ENCODE measurements around the gene COL4A2.

The COL4A2 gene

DNA sequence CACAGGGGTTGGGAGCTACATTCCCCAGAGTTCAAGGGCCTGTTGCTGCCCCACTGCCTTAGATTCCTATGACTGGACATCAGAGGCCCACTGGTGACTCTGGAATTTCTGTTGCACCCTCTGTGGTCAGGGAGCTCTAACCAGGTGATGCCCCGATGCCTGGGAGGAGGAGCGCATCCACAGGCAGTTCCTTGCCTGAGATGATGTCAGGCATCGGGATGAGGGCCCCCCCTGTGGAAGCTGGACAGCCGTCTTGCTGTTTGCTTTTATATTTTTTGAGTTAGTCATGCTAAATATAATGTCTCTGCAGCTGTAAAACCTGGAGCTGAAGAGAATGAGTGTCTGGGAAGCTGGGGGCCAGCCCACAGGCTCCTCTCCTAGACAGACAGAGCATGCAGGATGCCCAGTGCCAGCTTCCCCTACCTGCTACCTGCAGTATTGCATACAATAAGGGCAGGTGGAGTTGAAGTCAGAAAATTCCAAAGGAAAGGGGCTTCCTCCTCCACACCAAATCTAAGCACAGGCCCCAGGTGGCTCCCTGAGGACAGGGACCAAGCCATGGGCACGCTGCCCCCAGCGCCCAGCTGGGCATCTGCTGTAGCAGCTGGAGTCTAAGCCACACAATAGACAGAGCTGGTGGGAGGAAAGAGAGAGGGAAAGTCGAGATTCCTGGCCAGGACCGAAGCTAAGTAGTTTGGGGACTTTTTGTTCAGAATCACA lies 16.2 kb downstream of the COL4A2 start:
- DNase-seq: no peak

DNA sequence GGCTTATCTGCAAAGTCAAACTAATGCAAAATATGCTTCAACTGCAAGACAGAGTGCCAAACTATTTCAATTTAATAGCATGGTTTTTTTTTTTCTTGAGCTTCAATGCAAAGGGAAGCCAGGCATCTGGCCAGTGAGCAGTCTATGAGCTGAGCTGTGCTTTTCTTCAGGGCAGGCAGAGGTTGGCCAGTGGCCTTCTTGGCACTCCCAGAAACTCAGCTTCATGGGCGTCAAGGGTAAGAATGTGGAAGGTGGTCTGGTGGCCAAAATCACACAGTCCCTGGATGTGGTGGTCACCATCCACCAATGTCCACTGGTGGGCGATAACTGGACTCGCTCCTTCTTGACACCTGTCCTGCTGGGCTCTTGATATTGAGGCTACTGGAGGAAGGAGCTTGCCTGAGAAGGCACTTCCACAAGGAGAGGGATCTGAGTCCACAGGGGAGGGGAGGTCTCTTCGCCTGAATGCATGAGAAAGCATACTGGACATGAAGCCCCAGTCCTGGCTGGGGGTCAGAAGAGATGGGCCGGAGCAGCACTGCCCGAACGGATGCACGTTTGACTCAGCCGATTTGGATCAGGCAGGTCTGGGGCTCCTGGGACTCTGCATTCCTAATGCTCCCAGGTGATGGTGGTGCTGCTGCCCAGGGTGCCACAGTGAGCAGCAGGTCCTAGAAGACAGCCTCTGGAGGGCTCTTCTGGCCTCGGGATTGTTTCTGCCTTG lies 17.1 kb downstream of the COL4A2 start:
- DNase-seq: no peak

DNA sequence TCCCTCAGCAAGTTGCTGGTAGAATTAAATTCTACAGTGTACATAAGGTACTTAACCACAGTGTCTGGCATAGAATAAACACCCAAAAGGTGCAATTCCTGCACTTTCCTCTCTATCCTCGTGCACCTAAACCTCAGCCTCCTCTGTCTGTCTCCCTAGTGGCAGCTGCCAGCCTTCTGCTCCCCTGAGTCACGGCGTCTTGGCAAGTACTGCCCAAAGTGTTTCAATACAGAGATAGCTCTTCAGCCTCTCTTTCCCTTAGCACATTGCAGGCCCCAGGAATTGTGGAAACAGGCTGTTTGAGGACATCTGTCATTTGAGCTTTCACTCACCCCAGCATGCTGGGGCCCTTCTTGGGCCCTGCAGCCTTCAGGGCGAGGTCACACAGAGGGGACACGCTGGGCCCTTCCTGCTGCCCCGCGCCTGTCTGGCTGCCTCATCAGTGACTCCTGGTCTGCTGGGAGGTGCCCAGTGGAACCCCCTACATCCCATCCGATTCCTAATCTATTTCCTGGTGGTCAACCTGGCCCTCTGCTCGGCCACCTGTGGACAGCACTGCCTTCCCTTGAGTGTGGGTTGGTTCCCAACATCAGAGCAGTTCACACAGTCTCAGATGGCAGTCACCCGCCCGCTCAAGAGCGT lies 19.3 kb downstream of the COL4A2 start:
- DNase-seq: no peak

DNA sequence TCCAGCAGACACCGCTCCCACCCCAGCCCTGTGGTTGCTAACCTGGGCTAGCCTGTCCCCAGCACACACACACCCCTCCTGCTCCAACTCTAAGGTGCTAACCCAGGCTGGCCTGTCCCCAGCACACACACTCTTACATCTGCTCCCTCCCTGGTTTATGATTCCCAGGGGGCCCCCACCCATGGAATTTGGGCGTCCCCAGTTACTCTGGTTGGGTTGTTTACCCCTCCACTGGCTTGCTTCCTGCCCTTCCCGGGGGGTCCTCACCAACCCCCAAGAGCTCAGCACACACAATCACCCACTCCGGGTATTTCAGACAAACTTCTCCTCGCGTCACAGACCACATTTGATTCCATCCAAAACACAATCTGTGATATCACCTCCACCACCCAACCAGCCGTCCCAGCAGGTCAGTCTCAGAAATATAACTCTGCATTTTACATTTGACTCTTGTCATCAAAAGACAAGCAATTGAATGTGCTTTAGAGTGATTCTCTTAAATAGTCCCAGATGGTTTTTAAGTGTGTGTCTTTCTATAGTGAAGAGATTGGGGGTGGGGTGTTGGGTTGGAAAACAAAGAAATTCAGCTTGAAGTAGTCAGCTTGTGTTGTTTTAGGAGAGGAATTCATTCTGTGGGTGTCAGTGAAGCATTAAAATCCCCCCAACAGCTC lies 20.1 kb downstream of the COL4A2 start:
- DNase-seq: no peak

DNA sequence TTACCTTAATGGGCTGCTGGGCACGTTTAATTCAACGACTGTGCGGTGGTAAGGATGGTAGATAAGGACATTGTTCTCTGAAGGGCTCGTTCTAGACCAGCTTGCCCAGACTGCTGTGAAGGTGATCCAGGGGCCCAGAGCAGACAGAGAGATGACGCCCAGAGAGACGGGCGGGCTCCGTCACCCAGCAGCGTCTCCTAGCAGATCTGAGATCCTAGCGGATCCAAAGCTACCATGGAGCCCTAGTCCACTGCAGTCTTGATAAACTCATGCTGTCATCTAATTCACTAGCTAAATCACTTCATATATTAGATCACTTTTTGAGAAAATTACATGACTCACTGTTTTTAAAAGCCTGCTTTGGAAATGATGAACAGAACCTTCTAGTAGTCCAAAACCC lies 21.5 kb downstream of the COL4A2 start:
- no peak for DNase-seq

DNA sequence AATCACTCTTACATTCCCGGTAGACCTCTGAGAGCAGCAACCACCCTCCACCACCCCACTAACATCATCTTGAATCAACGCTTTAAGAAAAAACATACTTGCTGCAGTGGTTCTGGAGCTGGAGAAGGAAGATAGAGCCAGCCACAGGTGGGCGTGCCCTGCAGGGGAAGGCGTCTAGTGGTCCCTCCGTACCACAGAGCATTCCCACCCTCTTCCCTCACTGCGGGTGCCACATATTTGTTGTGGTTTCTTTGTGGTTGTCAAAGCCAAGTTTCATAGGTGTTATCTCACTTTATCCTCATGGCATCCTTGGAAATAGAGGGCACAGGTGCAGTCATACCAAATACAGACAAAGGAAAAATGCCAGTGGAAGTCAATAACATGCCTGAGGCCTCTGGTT lies 22.2 kb downstream of the COL4A2 start:
- no peak for DNase-seq

DNA sequence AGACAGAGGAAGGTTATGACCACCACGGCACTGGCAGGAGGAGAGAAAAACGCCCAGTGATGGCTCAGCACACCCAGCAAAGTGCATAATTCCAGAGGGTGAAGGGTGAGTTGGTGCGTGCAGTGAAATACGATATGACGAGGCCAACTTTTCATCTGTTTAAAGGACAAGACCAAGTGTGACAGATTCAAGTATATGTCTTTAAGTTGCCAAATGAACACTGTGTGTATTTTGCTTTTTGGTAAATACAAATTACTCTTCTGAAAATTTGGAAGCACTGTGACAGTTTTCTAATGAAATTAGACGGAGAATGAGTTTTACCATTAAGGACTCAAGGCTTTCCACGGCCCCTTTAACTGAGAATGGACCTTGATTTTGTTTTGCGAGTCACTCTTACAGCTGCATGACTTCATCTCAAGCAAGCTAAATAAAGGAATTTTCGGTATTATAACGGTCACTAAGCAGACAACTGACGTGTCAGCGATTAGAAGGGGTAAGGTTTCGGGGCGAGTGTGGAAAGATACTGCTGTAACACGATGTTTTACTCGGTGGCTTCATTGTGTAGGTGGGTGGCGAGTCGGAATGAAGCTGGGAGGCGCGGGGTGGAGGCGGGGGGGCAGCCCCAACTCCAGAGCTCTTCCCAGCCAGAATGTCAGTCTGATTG lies 22.8 kb downstream of the COL4A2 start:
- DNase-seq: no peak

DNA sequence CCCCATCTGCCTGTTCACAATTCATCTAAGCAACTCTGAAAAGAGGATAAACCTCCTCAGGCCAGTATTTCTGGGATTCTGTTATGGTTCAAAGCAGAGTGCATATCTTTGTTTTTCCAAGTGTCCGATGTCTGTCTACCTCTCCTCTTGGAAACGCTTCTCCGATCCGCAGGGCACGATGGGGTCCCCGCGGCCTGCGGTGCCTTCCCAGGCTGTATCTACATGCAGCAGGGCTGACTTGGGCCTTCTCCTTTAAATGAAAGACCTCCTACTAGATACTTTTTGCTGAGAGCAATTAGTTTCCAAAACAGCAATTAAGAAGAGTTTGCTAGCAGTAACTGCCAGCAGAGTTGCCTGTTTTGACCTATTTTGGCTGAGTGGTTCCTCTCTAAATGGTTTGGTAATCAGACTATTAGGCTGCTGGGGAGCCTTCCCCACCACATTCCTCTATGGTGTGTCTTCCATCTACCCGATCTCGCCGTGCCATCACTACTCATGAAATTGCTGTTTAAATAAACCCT lies 23.5 kb downstream of the COL4A2 start:
- no peak for DNase-seq

DNA sequence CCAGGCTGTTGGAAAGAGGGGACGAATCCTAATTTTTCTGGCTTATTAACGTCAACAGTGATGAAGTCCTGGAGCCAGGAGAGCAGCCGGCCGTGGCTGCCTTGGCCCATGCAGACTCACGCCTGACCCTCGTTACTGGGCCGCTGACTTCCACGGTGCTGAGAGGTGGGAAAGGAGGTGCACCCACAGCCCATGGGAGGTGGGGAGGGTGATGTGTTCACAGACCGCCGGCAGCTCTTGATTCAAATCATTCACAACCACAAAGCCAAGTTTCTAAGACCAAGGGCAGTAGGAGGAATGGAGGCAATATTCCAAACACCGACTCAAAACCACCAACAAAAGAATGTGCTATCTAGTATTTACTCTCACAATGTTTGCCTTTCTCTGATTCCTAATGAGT lies 24.3 kb downstream of the COL4A2 start:
- DNase-seq: no peak

DNA sequence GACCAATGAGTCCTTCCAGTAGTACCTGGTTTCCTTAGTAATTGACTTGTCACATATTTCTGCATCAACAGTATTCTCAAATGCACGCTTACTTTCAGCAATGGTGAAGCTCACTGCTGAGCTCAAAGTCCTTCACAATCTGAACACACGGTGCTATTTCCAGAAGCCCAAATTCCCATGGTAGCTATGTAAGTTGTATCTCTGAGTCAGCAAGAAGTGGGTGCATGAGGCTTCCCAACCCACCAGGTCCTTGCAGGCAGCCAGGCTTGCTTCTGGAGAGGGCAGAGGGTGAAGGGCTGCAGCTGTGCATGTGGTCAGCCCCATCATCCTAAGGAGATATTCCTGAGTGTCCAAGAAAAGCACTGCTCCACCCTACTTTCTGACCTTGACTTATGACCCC lies 25.7 kb downstream of the COL4A2 start:
- no peak for DNase-seq

DNA sequence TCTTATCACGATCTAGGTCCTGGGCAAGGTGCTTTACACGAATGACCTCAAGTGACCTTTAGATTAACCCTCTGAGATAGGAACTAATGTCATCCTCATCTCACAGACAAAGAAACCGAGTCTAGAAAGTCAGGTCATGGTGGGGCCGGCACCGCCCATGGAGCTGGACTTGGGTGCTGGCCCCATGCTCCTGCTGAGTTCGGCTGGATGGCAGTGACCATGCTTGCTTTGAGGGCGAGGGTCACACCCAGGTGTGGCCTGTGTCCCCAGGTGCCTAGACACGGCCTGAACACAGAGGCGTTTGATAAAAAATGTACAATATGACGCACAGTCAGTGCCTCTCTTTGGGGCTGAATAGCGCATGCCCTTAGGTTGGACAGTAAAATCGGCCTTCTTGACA lies 26.8 kb downstream of the COL4A2 start:
- no peak for DNase-seq

DNA sequence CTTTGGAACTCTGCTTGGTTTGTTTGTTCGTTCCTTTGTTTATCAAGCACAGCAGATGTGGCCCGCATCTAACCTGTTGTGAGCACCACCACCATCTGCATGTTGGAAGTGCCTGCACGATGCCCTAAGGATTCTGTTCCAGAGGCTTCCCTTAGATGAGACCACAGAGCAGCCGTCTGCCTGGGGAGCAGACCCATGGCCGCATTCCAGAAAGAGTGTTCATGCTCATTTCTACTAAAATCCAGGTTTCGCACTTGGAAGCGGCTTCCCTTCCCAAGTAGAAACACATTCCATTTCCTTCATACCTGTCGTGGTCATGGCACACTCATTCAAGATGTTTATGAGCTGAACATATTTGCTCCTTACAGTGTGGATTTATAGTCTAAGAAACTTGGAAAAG lies 27.2 kb downstream of the COL4A2 start:
- DNase-seq: no peak

DNA sequence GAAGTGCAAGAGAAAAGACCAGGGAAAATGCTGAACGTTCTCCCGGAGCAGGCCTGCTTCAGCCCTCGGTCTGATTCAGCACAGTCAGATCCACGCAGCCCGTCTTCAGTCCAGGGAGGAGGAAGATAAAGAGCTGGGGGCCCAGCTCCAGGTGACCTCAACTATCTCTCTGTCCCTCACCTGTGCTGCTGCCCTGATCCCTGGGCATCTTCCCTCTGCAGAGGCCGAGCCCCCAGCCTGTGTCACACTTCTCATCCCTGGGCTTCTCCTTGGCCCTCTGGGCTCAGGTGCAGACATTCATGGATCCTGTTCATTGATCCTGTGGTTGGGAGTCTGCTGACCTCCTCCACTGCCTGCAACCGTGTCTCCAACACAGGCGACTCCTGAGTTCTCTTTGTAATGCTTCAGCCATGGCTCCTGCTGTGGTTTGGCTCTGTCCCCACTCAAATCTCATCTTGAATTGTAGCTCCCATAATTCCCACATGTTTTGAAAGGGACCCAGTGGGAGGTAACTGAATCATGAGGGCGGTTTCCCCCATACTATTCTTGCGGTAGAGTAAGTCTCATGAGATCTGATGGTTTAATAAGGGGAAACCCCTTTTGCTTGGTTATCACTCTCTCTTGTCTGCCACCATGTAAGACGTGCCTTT lies 27.9 kb downstream of the COL4A2 start:
- DNase-seq: no peak

DNA sequence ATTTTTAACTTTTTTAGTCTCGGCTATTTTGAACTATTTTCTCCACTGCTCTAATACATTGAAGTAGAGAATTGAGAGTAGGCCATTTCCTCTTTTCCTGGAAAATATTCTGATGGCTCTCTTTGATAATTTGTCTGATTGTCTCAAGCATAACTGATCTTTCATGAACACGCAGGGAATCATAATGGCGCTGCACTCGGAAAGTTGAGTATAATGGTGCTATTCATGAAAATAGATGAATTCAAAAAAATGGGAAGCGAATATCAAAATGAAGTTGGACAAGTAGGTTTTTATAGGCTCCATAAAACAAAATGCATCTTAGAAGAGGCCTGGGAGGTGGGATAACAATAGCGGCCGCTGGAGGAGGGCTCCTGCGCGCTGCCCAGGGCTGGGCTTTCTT lies 29.0 kb downstream of the COL4A2 start:
- no peak for DNase-seq

DNA sequence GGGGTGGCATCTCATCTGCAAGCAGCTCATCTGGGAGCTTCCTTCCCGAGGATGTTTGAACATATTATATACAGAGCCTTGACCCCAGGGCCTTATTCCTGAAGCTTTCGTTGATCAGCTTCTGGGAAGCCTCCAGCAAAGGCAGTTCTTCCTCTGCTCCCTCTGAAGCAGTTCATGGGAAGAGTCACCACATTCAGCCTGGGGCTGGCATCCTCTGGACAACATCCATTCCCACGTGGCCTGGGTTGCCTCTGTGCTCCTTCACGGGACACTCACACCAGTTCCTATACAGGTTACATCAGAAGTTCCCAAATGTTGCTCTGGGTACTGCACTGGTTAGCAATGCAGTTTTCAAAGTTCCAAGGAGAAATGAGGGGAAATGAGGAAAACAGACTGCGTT lies 29.6 kb downstream of the COL4A2 start:
- no peak for DNase-seq

DNA sequence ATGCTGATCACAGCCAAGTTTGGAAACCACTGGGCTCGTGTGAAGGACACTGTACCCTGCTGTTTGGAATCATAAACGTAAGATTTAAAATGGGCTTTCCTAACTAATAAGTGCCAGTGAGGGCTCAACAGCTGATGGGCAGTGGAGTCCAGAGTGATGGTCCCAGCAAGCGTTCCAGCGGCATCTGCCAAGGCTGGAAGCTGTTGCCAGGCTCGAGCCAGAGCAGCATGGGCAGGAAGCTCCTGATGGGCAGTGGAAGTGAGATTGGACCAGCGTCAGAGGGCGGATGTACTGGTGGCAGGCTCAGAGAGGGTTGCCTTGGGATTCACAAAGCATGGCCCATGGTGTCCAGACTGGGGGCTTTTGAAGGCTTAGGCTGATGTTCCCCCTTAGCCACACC lies 30.2 kb downstream of the COL4A2 start:
- no peak for DNase-seq

DNA sequence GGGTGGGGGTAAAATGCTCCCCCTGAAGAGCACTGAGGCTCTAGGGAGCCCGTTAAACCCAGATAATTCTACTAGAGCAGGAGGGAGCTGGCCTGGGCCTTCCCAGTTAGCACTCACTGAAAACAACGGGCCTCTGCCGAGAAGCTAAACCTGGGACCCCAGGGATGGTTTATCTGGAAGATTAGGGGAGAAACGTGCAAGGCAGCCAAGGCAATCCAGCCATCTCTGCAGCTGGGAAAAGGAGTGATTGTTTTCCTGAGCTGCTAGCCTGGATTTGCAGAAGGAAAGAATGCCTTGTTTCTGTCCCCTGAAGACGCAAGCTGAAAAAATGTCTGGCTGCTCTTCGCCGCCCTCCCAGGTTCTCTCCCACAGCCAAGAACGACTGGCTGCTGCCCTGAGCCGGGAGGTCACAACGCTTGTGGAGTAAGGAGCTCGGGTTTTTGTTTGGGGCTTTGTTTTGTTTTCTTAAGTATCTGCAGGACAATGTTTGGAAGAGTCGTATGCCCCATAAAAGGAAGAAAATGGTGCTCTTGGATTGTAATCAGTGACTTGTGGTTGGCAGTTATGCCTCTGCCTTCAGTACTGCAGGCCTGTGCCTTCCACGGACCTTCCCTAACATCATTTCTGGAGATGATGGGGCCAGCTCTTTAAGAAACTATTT lies 31.5 kb downstream of the COL4A2 start:
- DNase-seq: no peak

DNA sequence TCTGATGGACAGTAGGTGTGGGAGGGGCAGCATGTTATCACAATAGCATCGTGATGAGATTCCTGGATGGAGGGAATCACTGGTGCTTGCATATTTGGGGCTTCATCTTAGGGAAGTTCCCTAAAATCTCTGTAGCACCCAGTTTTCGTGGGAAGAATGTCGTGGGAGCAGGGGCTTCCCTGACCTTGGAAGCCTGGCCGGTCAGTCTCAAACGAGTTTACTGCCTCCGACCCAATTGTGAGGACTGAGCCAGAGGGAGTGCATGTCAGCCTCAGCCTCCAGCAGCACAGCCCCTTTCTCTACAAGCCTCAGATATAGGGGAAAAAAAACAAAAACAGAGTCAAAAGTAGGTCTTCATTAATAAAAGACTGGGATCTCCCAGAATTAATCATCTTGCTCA lies 32.2 kb downstream of the COL4A2 start:
- DNase-seq: no peak

DNA sequence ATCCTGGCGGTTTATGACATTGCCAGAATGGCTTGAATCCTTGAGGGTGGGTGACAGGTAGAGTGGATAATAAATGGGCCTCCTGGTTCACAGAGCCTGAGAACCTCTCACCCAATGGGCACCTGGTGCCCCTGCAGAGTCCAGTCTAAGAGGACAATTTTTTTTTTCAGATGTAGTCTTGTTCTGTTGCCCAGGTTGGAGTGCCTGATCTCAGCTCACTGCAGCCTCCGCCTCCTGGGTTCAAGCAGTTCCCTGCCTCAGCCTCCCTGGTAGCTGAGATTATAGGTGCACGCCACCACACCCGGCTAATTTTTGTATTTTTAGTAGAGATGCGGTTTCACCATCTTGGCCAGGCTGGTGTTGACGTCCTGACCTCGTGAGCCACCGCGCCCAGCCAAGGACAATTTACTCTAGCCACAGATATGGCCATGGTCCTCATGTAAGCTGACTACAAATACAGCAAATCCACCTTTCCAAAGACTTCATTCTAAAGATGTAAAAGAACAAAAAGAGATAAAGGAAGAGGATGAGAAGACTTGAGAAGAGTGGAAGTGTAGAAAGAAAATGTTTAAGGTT lies 33.0 kb downstream of the COL4A2 start:
- DNase-seq: no peak

DNA sequence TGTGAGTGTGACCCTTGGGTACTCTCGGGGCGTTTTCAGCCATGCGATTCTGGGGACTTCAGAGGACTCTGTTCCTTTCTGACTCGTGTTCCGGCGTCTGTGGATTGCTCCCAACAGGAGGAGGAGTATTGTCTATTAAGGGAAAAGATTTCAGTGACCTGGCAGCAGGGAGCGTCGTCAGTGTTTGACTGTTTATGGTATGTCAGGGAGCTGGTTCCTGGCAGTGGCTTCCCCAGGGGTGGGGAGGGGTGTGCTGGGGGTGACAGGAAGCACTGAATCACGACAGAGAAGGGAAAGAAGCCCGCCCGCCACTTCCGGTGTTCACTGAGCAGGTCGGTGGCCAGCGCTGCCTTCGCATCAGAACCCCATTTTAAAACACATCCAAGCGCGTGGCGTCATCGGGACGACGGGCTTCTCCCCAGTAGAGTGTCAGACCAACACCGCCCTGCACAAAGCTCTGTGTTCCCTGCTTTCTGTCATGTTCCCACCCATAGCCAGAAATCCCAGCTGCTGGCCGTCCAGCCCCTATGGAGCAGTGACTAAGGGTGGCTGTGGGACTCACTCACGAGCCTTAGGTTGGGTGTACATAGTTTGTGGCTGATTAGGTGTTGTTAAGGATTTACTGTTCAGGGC lies 33.8 kb downstream of the COL4A2 start:
- peak; percentile 36 to 41 for DNase-seq

All from activated CD4-positive, alpha-beta T cell treated with anti-CD3 and anti-CD28 coated beads, Interleukin-2, amount 50 U/mL, for 4 hours (primary cell).